ENCODE results near the gene SLC22A12.

Gene SLC22A12

GRCh38 chr11:64602466-64603070 is 11.5 kb downstream of the SLC22A12 start:
- H3K4me3 ChIP-seq (ENCODE audit: low read depth, low read length) = no peak overlapping the region
- TF ChIP-seq CTCF (IDR thresholded peaks at IDR 0.05; ENCODE audit: borderline replicate concordance, insufficient read depth, low read depth, low read length) = no peak

GRCh38 chr11:64603411-64604110 is 12.5 kb downstream of the SLC22A12 start:
- no peak for TF ChIP-seq CTCF (IDR thresholded peaks at IDR 0.05; ENCODE audit: borderline replicate concordance, insufficient read depth, low read depth, low read length)
- H3K4me3 ChIP-seq (ENCODE audit: low read depth, low read length) = no peak overlapping the region

- H3K4me3 ChIP-seq (ENCODE audit: low read depth, low read length) = no peak overlapping the region
- no peak for TF ChIP-seq CTCF (IDR thresholded peaks at IDR 0.05; ENCODE audit: borderline replicate concordance, insufficient read depth, low read depth, low read length)
Measured at GRCh38 chr11:64604458-64605243, 13.6 kb downstream of the SLC22A12 start.

- no peak for TF ChIP-seq CTCF (IDR thresholded peaks at IDR 0.05; ENCODE audit: borderline replicate concordance, insufficient read depth, low read depth, low read length)
- no peak overlapping the region for H3K4me3 ChIP-seq (ENCODE audit: low read depth, low read length)
Measured at GRCh38 chr11:64605244-64605560, 14.2 kb downstream of the SLC22A12 start.

GRCh38 chr11:64605656-64606585 is 14.9 kb downstream of the SLC22A12 start:
- no peak for TF ChIP-seq CTCF (IDR thresholded peaks at IDR 0.05; ENCODE audit: borderline replicate concordance, insufficient read depth, low read depth, low read length)
- no peak overlapping the region for H3K4me3 ChIP-seq (ENCODE audit: low read depth, low read length)

GRCh38 chr11:64606796-64607380 is 15.9 kb downstream of the SLC22A12 start:
- no peak overlapping the region for H3K4me3 ChIP-seq (ENCODE audit: low read depth, low read length)
- no peak for TF ChIP-seq CTCF (IDR thresholded peaks at IDR 0.05; ENCODE audit: borderline replicate concordance, insufficient read depth, low read depth, low read length)
